GM19438 (cell line): ENCODE results near the gene PEDS1.
"Not testable (repeated sequence)": the region's sequence is repeated elsewhere in the genome, so short reads cannot be mapped to it uniquely, and the experiment has no call there.

Experiments used
- ATAC-seq: cut with Tn5 transposase; IDR thresholded peaks from one replicate; pipeline ENCODE4 v1.9.1; 2021; ENCODE audit warnings: low read depth; ENCODE audit not compliant: unreplicated experiment

PEDS1 gene

DNA sequence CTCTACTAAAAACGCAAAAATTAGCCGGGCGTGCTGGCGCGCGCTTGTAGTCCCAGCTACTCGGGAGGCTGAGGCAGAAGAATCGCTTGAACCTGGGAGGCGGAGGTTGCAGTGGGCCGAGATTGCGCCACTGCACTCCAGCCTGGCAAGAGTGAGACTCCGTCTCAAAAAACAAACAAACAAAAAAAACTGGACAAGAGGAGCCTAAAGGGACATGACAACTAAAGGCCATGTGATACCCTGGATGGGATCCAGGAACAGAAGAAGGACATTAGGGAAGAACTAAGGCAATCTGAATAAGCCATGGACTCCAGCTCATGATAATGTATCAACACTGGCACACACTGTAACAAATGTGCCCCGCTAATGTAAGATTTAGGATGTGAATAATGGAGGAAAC lies 15.8 kb downstream of the PEDS1 start:
- not testable (repeated sequence) for ATAC-seq

DNA sequence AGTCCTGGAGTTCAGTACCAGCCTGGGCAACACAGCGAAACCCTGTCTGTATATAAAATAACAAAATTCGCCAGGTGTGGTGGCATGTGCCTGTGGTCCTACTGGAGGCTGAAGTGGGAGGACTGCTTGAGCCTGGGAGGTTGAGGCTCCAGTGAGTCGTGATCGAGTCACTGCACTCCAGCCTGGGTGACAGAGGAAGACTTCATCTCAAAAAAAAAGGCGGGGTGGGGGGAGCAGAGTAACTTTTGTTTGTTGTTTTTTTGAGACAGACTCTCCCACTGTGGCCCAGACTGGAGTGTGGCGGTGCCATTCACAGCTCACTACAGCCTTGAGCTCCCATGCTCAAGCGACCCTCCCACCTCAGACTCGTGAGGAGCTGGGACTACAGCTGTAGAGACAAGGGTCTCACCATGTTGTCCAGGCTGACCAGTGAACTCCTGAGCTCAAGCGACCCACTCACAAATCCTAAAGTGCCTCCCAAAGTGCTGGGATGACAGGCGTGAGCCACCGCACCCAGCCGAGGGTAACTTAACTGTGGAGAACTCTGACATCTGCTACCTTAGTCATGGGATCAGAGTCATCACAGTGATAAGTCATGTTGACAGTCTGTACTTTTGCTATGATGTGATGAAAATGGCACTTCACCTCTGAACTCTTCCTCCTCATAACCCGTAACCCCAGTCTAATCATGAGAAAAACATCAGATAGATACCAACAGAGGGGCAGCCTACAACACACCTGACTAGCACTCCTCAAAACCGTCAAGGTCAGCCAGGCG lies 16.5 kb downstream of the PEDS1 start:
- no peak for ATAC-seq

DNA sequence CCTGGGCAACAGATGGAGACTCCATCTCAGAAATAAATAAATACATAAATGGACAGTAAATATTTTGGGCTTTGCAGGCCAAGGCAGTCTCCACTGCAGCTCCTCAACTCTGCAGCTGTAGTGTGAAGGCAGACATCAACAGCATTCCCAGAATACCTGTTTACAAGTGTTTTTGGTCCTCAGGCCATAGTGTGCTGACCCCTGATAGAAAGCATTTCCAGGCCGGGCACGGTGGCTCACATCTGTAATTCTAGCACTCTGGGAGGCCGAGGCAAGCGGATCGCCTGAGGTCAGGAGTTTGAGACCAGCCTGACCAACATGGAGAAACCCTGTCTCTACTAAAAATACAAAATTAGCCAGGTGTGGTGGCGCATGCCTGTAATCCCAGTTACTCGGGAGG lies 18.4 kb downstream of the PEDS1 start:
- ATAC-seq, result not testable (repeated sequence)

DNA sequence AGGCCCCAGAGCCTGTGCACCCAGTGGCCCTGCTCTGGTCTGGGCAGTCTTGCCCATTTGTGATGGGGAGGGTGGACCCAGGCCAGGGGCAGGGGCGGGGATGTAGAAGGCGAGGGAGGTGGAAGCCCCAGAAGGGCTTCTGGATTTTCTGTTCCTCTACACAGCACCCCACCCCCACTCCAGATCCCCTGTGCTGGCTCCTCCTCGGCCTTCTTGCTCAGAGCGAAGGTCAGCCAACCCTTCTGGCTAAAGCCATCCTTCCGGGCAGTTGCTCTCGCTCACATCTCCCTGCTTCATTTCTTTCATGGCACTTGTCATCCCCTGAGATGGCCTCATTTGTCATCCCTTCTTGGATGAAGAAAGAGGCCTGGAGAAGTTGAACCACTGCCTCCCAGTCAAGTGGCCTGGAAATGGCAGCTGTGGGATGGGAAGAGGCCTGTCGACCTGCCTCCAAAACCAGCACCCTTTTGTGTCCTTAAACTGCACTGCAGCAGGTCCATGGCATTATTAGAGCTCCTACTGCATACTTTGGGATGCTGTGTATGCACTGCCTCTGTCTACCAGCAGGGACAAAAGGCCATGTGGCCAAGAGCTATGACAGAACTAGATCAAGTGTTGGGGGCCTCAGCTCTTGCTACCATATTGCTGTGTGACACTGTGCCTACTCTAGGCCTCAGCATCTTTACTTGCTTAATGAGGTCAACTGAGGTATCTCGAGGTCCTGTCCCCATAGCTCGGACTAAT lies 19.9 kb downstream of the PEDS1 start:
- no peak for ATAC-seq

DNA sequence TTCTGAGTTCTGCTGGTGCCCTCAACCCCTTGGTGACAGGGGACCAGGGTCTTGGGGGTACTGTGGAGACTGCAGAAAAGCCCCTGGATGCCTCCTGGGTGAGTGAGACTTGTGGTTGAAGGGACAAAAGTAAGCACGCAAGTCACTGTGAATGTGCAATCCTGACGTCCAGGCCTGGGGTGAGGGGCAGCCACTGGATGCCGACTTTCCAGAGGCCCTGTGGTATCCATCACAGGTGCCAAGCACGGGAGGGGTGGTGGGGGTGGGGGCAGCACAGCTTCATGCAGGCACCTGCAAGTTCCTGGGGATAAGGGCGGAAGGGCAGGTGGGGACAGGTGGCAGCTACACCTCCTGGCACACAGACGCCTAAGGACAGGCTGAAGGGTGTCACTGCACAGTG lies 20.5 kb downstream of the PEDS1 start:
- ATAC-seq, result no peak

DNA sequence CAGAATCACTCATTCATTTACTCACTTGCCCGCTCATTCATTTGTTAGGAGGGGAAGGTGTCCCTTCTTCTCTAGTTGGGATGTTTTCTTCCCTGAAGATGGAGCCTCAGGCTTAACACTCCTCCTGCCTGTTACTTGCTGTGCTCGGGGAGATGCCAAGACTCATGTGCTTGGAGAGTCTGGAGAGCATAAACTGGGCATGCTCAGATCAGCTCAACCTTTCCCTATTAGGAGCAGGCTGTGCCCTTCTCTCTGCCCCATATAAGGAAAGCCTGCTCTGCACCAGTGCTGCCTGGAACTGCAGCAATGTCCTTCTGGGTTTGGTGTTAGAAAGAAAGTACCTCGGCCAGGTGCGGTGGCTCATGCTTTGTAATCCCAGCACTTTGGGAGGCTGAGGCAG lies 22.5 kb downstream of the PEDS1 start:
- no peak for ATAC-seq

DNA sequence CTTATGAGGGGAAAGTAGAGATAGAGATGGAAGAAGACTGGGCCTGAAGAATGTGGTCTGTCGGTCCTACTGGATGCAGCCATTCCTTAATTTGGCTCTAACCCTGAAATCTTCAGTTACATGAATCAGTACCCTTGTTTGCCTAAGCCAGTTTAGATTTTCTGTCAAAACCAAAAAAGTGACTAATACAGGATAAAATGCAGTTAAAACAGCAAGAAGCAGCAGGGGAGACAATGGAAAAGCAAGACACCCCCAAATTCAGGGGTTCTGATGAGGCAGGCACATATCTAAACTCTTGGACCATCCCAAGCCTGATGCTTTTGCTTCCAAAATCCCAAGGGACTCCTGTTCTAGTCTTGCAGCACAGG lies 23.2 kb downstream of the PEDS1 start:
- no peak for ATAC-seq

DNA sequence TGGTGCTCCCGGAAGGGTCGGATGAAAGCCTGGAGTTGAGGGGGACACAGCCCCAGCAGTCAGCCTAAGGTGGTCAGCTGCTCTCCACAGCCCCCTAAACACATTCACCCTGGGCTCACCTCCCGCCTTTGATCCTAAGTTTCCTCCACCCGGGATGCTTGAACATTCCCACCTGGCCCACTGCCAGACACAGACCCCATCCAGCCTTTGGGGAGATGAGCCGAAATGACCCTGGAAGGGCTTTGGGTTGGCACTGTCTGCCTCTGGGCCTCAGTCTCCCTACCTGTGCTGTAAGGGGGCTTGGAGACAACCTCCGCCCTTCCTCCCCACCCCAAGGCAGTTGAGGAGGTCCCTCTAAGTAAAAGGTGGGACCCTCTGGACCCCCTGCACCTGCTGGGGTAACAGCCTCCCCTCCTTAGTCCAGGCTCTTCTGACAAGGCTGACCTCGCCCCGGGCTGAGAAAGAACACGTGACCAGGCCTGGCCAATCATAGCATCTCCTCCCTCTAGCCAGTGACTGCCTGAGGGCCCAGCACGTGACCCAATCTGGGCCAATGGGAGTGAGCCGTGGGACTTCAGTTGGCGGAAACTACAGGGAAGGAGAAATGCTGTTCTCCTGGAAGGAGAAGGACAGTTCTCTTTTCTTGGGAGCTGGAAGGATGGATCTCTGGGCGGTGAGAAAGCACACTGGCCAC lies 23.7 kb downstream of the PEDS1 start:
- ATAC-seq, result no peak

DNA sequence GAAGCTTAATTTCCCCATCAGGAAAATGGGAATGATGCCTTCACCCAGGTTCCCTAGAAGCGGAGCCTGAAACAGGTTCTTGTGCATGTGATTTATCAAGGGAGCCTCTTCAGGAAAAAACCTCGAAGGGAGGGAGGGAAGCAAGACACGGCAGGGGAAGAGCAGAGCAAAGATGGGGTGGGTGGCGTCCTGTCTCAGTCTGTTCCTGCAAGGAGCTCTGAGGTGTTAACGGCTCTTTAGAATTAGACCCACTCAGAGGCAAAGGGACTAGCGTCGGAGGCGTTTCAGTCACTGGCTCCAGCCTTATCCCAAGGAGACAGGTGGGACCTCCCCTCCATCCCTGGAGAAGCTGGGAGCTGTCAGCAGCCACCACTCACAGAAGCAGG lies 25.0 kb downstream of the PEDS1 start:
- ATAC-seq, result no peak

DNA sequence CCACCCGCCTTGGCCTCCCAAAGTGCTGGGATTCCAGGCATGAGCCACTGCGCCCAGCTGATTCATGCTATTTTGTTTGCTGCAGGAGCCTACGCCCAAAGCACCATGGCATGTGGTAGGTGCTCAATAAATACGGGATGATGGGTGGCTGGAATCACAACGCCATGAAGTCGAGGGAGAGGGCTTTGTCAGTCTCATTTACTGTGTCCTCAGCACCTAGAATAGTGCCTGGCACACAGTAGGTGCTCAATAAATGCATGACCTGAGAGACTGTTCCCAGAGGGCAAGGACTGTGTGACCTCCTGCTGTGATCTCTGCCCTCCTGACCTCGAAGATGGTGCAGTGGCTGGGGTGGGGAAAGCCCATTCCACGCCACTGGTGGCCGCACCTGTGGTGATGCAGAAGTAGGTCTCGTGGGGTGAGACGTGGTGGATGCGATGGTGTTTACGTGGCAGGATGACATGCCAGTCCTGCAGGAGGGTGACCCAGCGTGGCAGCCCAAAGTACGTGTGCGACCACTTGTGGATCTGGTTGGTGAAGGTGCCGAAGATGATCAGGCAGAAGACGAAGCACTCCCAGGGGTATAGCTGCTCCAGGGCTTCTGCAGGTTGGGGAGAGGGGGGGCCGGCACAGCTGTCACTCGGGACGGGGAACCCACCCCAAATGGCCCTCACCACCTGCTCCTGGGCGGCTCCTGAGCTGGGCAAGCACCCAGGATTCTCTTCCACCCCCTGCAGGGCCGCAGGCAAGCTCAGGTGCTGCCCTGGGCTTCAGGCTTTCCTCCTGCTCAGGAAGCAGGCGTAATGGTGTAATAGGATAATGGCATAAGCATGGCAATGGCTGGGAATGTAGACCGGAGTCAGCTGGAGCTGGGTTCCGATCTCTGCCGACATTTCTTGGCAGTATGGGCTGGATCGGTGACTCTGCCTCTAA lies 25.7 kb downstream of the PEDS1 start:
- no peak for ATAC-seq

DNA sequence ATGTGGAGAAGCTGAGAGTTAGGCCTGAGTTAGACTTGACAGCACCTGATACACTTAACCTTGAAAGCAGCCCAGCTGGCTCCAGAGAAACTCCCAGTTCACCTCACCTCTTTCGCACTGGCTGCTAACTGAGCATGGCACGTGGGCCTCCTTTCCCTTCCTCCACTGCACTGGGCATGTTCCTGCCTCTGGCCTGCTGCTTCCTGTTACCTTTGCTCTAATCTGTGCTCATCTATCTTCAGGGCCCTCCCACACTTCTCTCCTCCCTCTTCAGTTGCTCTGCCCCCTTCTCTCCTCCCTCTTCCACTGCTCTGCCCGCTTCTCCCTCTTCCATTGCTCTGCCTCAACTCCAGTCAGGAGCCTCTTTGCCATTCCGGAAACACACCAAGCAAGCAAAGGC lies 26.9 kb downstream of the PEDS1 start:
- ATAC-seq, result no peak

DNA sequence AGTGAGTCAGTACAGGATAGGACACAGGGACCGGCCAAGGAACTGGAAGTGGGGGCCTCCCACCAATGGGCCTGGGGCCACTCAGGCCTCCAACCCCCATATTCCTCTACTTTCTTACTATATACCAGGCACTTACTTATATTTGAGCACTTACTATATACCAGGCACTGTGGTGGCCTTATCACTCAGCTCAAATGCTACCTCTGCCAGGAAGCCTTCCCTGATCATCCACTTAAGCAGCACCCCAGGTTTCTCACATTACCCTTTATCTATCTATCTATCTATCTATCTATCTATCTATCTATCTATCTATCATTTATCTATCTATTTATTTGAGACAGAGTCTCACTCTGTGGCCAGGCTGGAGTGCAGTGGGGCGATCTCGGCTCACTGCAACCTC lies 28.2 kb downstream of the PEDS1 start:
- no peak for ATAC-seq

DNA sequence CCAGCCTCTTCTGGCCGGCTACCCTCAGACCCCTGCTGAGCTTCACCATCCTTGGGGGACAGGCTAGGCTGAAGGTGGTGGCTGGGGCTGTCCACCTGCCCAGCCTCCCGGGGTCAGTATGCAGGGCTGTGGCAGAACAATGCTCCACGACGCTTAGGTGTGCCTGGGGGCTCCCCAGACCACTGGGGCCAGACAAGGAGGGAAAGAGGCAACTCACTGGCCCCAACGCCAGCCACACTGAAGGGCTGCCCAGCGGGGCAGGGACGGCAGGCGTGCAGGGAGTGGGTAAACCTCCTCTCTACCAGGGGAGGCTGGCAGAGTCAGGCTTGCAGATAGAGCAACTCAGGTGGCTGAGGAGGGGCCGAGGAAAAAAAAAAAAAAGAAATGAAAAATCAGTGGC lies 29.0 kb downstream of the PEDS1 start:
- no peak for ATAC-seq

DNA sequence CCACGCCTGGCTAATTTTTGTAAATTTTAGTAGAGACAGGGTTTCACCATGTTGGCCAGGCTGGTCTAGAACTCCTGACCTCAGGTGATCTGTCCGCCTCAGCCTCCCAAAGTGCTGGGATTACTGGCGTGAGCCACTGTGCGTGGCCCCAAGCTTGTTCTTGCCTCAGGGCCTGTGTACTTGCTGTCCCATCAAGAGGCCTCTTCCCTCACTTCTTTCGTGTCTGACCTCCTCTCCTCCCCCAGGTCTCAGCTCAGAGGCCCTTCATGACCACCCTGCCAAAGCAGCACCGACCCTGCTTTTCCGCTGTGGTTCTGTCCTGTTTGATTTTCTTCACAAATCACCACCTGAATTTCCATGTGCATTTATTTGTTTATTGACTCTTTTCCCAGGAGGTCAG lies 30.1 kb downstream of the PEDS1 start:
- no peak for ATAC-seq

DNA sequence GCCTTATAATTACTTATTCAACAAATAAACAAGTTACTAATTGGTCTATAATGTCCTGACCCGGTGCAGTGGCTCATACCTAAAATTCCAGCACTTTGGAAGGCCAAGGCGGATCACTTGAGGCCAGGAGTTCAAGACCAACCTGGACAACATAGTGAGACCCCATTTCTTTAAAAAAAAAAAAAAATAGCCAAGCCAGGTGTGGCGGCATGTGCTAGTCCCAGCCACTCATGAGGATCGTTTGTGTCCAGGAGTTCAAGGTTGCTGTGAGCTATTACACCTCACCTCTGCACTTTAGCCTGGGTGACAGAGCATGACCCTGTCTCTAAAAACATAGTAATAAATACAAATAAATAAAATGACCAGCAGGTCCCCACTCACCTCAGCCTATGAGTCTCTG lies 30.8 kb downstream of the PEDS1 start:
- no peak for ATAC-seq

DNA sequence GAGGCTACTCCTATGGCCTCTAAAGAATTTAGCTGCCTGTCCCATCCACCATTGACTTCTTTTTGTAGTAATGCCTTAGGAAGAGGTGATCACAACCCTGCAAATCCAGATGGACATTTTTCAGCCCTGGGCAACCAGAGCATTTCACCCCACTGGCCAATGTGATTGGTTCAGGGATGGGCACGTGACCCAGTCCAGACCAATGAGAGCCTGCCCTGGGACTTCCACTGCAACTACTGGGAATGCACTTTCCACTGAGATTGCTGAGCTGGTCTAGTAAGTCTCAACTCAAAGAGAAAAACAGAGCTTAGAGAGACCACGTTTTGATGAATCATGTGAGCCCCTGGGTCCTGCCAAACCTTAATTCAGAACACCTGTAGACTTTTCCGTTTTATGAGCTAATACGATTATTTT lies 31.7 kb downstream of the PEDS1 start:
- ATAC-seq, result no peak

DNA sequence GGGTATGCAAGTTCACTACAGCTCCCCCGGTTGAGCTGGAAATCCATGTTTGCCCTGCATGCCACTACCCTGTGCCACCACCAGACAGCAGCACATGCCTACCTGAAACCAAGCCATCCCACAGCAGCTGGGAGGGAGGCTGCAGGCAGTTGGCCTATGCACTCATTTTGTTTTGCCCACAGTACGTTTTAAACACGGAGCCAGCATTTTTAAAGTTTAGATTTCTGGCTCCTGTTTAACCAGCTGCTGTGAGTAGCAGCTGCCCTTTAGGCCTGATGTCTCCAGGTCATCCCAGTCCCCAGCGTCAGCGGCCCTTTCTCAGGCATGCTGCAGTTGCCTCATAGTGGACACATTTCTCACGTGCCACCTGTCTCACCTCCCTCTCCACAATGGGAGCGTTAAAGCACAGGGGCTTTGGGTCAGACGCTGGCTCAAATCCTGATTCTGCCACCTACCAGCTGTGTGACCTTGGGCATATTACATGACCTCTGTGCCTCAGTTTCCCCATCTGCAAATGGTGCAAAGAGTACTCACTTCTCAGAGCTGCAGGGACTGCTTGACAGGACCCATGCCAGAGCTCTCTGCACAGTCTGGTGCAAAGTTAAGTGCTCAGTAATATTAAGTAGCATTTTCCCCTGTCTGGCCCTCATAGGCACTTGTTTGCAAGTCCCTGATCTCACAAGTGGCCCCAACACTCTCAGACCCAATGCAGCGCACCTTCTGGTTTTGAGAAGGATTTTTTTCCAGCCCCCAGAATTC lies 32.4 kb downstream of the PEDS1 start:
- ATAC-seq, result no peak

DNA sequence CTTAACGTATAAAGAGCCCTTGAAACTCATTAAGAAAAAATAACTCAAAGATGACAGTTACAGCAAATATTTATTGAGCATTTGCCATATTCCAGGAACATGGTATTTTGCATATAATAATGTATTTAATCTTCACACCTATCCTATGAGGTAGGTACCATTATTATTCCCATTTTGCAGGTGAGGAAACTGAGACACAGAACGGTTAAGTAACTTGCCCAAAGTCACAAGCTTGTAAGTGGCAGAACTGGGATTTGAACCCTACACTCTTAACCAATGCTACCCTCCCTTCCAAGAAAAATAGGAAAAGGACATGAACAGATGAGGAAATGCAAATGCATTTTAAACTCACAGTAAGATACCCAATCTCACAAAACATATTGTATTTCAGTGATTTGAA lies 35.3 kb downstream of the PEDS1 start:
- ATAC-seq, result no peak

DNA sequence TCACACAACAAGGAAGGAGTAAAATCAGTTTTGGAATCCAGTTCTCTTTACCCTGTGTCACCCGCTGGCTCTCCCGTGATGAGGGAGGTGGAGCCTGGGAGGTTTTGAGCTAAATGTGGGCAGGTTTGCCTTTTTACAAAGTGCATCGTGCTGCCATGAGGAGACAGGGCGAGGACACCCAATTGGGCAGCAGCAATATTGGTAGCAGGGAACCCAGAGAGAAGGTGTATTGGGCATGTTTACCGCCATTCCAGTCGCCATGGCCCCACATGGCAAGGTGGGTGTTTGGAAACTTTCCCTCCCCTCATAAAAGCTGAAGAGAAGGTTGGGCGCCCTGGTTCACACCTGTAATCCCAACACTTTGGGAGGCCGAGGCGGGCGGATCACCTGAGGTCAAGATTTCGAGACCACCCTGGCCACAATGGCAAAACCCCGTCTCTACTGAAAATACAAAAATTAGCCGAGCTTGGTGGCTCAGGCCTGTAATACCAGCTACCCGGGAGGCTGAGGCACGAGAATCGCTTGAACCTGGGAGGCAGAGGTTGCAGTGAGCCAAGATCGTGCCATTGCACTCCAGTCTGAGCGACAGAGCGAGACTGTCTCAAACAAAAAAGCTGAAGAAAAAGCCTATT lies 37.0 kb downstream of the PEDS1 start:
- no peak for ATAC-seq
